SJSA1 (cell line): ENCODE measurements around the gene GLE1. TPM values are rescaled to one million over a fixed set of nuclear protein-coding genes. Genes with fewer than 3 reads are reported as not detected.

Experiments
- DNase-seq, 2 experiments: peaks; one replicate each; pipeline ENCODE4 v3.0.0-alpha.2; 2015 to 2020; ENCODE audit warnings: low spot score in 2 of 2, low read depth in 1 of 2
- H3K27ac ChIP-seq: fragments of 250-450 bp; sonication (Bioruptor Pico); 2 replicates; pipeline ENCODE4 v1.5.1; 2020; ENCODE audit warnings: mild to moderate bottlenecking, moderate library complexity
- H3K27me3 ChIP-seq: fragments of 250-450 bp; sonication (Bioruptor Pico); replicated peaks from 2 replicates; pipeline ENCODE4 v1.5.1; 2020; ENCODE audit warnings: mild to moderate bottlenecking, moderate library complexity
- H3K36me3 ChIP-seq: fragments of 250-450 bp; sonication (Bioruptor Pico); 2 replicates; pipeline ENCODE4 v1.5.1; 2020; ENCODE audit warnings: mild to moderate bottlenecking
- H3K4me1 ChIP-seq: fragments of 250-450 bp; sonication (Bioruptor Pico); replicated peaks from 2 replicates; pipeline ENCODE4 v1.6.1; 2021; ENCODE audit warnings: mild to moderate bottlenecking
- H3K4me3 ChIP-seq: fragments of 250-450 bp; sonication (Bioruptor Pico); 2 replicates; pipeline ENCODE4 v1.5.1; 2020; ENCODE audit warnings: mild to moderate bottlenecking
- H3K9me3 ChIP-seq: fragments of 250-450 bp; sonication (Bioruptor Pico); replicated peaks from 2 replicates; pipeline ENCODE4 v1.5.1; 2020; ENCODE audit warnings: mild to moderate bottlenecking
- total RNA-seq: library from RNA; depleted of rRNA; stranded (reverse); fragments of >200 nt; shearing (Covaris generic); gene quantifications from 2 replicates; pipeline ENCODE4 v1.2.3, GENCODE V29; 2014

GLE1 gene
- total RNA-seq, 1 experiment from 2014 or later, result 31.3 TPM

GRCh38 chr9:128551657-128552152 is 47.2 kb downstream of the GLE1 start:
- DNase-seq, result no peak
- Histone ChIP-seq H3K9me3 (no peaks in the 10 kb centered on the region), H3K4me3 (peak overlapping the region; percentile 98), H3K27ac (peak overlapping the region; percentile 74), H3K36me3 (peaks cover 17% of the 10 kb centered on the region), H3K4me1 (peaks cover 42% of the 10 kb centered on the region), H3K27me3 (no peaks in the 10 kb centered on the region)

- peak; percentile 90 to 92 for DNase-seq
- peaks cover 22% of the 10 kb centered on the region for H3K36me3 ChIP-seq
- peak within 1 kb of the TSS; percentile 98 for H3K4me3 ChIP-seq
- H3K9me3 ChIP-seq, result no peaks in the 10 kb centered on the region
- H3K27me3 ChIP-seq, result no peaks in the 10 kb centered on the region
- peaks cover 47% of the 10 kb centered on the region for H3K4me1 ChIP-seq
- H3K27ac ChIP-seq, result peak within 1 kb of the TSS; percentile 89
Measured at GRCh38 chr9:128552153-128552743, 47.7 kb downstream of the GLE1 start, which contains the start of gene SPTAN1. TSS of gene SPTAN1 (plus strand) at chr9:128552587. CDS start at chr9:128566741, 14,154 bp downstream.

DNA sequence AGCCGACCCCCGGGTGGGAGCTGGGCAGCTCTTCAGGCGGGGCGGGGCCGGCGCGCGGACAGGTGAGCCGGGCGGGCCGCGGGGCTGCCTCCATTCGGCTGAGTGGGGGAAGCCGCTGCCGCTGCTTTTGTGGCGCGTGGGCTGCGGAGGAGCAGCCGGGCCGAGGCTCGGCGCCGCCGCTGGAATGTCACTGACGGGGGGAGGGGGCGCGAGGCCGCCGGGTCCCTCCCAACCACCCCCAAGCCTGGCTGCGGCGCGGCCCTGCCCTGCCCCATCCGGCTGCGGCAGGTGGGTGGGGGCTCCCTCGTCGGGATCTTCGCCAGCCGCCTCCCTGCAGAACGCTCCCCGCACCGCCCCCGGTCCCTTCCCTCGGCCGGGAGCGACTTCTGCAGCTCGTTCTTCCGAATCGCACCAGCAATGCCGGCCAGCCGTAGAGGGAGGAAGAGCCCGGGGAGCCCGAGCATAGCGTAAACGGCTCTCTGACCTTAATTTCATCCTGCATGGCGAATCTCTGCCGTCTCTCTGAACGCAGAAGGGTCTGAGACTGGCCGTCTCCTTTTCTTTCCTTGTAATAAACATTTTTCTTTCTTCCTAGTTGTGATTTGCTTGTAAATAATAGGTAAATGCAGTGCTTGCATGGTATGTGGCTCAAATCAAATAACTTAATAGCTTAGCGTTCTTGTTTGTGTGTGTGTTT is 48.4 kb downstream of the GLE1 start:
- Histone ChIP-seq H3K9me3 (no peaks in the 10 kb centered on the region), H3K27me3 (no peaks in the 10 kb centered on the region), H3K36me3 (peaks cover 22% of the 10 kb centered on the region), H3K4me3 (peak overlapping the region; percentile 98), H3K27ac (peak overlapping the region; percentile 89), H3K4me1 (peaks cover 53% of the 10 kb centered on the region)
- peak; percentile 46 to 48 for DNase-seq

GRCh38 chr9:128553728-128554127 is 49.2 kb downstream of the GLE1 start:
- no peaks in the 10 kb centered on the region for H3K9me3 ChIP-seq
- DNase-seq, result no peak
- H3K4me3 ChIP-seq, result peak overlapping the region; percentile 98
- peak overlapping the region; percentile 89 for H3K27ac ChIP-seq
- peaks cover 22% of the 10 kb centered on the region for H3K36me3 ChIP-seq
- H3K4me1 ChIP-seq, result peaks cover 61% of the 10 kb centered on the region
- no peaks in the 10 kb centered on the region for H3K27me3 ChIP-seq

GRCh38 chr9:128554155-128554862 is 49.8 kb downstream of the GLE1 start:
- peaks cover 67% of the 10 kb centered on the region for H3K4me1 ChIP-seq
- DNase-seq, result peak; percentile 76 to 88
- no peaks in the 10 kb centered on the region for H3K27me3 ChIP-seq
- H3K27ac ChIP-seq, result peak overlapping the region; percentile 89
- peak overlapping the region; percentile 98 for H3K4me3 ChIP-seq
- H3K36me3 ChIP-seq, result peaks cover 24% of the 10 kb centered on the region
- no peaks in the 10 kb centered on the region for H3K9me3 ChIP-seq

- Histone ChIP-seq H3K4me1 (peaks cover 69% of the 10 kb centered on the region), H3K27me3 (no peaks in the 10 kb centered on the region)
Measured at GRCh38 chr9:128555180-128555721, 50.7 kb downstream of the GLE1 start.

DNA sequence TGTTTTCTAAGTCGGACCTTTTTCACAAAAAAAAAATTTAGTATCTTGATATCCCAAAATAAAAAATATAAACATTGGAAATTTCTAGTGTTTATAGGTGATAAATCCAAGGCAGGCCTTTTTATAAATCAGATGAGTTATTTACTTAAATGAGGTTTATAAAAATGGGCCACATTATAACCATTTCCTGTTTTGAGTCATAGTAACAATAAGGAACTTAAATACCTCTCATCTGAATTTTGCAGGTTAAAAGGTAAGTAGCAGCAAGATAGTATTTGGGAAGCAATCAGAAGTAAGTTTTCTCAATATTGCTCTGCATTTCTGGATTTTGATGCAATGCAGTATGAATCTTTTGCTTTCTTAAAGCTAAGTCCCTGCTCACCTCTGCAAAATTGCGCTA is 51.8 kb downstream of the GLE1 start:
- H3K4me3 ChIP-seq, result no peak overlapping the region
- H3K4me1 ChIP-seq, result peaks cover 64% of the 10 kb centered on the region
- H3K9me3 ChIP-seq, result no peaks in the 10 kb centered on the region
- no peak for DNase-seq
- no peaks in the 10 kb centered on the region for H3K27me3 ChIP-seq
- H3K36me3 ChIP-seq, result peaks cover 28% of the 10 kb centered on the region
- no peak overlapping the region for H3K27ac ChIP-seq

More at GRCh38 chr9:128555180-128555721, 50.7 kb downstream of the GLE1 start:
- H3K27ac ChIP-seq, result peak overlapping the region; percentile 89
- H3K36me3 ChIP-seq, result peaks cover 28% of the 10 kb centered on the region
- peak; percentile 66 to 74 for DNase-seq
- peak overlapping the region; percentile 98 for H3K4me3 ChIP-seq
- H3K9me3 ChIP-seq, result no peaks in the 10 kb centered on the region

DNA sequence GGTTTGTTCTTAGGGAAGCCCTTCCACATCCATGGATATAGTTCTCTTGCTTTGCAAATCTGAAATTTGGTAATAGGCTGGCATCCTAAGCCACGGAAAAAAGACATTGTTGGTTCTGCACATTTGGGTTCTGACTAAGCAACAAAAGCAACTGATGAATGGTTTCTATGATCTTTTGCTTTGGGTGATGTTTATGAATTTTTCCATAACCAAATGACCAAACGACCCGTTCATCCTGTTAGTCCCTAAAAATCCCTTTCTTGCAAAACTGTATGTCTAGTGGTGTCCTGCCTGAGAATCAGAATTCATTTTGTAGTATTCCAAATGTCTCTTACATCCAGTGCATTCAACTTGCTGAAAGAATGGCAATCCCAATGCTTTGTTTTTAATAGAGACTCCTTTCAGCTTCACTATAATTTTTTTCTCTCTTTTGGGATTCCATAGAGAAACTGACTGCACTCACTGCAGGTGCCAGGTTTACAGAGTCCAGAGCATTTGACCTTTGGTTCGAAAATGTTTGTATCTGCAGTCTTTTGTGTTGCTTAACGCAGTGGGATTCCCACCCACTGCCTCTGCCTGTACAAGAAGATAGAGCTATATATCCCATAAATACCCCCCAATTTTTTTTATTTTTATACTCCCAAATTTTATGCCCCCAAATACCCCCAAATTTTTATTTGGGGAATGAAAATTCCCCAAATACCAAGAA is 52.6 kb downstream of the GLE1 start:
- peaks cover 57% of the 10 kb centered on the region for H3K4me1 ChIP-seq
- no peak overlapping the region for H3K27ac ChIP-seq
- H3K36me3 ChIP-seq, result peaks cover 29% of the 10 kb centered on the region
- no peak for DNase-seq
- H3K9me3 ChIP-seq, result no peaks in the 10 kb centered on the region
- H3K27me3 ChIP-seq, result no peaks in the 10 kb centered on the region
- no peak overlapping the region for H3K4me3 ChIP-seq

- Histone ChIP-seq H3K27me3 (no peaks in the 10 kb centered on the region), H3K4me3 (peak overlapping the region; percentile 2; the same call in 1 of the 2 replicates), H3K4me1 (peaks cover 56% of the 10 kb centered on the region), H3K36me3 (peaks cover 26% of the 10 kb centered on the region), H3K27ac (peak overlapping the region; percentile 66), H3K9me3 (no peaks in the 10 kb centered on the region)
- DNase-seq, result peak; percentile 84 to 85
Measured at GRCh38 chr9:128558431-128559310, 54.2 kb downstream of the GLE1 start.

DNA sequence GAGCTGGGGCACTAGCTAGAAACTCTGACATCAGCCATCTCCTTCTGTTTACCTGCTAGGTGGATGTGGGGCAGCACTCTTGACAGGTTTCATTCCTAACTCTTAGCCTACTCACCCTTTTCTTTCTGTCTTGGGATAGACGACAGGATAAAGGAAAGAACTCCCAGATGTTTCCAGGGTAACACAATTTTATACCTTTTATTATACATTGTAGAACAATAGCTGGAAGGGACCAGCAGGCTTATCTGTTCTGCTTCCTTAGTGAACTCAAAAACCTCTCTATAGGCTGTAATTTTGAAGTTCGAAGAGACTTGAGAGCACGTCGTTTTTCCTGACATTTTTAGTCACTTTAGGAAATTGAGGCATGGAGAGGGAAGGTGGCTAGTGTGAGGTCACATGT is 61.1 kb downstream of the GLE1 start:
- Histone ChIP-seq H3K4me1 (no peaks in the 10 kb centered on the region; the same call in 1 of the 2 replicates), H3K9me3 (no peaks in the 10 kb centered on the region), H3K27ac (no peak overlapping the region), H3K4me3 (no peak overlapping the region), H3K27me3 (no peaks in the 10 kb centered on the region), H3K36me3 (peaks cover 60% of the 10 kb centered on the region)
- no peak for DNase-seq

GRCh38 chr9:128568470-128569078 is 64.1 kb downstream of the GLE1 start:
- Histone ChIP-seq H3K27me3 (no peaks in the 10 kb centered on the region), H3K4me1 (no peaks in the 10 kb centered on the region; the same call in 1 of the 2 replicates), H3K4me3 (no peak overlapping the region), H3K27ac (no peak overlapping the region), H3K9me3 (no peaks in the 10 kb centered on the region), H3K36me3 (peaks cover 78% of the 10 kb centered on the region)
- no peak for DNase-seq

DNA sequence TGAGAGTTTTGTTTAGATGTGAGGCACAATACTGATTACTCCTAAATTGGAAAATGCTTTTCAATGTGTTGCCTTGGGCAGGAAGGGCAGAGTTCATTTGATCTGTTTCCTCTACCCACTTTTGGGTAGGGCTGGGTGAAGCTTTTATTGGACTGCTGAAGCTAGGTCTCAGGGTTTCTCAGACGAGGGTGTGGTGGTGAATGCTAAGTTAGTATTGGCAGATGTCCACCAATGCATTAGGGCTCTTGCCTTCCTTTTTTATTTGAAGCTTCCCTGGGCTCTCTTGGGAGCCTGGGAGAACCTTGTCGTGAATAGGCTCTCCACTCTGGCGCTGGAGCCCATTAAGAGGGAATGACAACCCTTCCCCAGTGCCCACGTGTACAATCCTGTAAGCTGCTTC is 71.0 kb downstream of the GLE1 start:
- H3K27ac ChIP-seq, result no peak overlapping the region

More for the DNA sequence above, 71.0 kb downstream of the GLE1 start:
- Histone ChIP-seq H3K4me3 (no peak overlapping the region), H3K4me1 (no peaks in the 10 kb centered on the region), H3K9me3 (no peaks in the 10 kb centered on the region), H3K36me3 (peaks cover 89% of the 10 kb centered on the region), H3K27me3 (no peaks in the 10 kb centered on the region)
- no peak for DNase-seq
